IPS DF 19.7 (cell line): ENCODE data around the gene IFNK.

Source experiments
- DNase-seq: peaks from one replicate; pipeline ENCODE4 v3.0.0-alpha.2; 2013; ENCODE audit warnings: low read depth, low spot score

The IFNK gene

DNA sequence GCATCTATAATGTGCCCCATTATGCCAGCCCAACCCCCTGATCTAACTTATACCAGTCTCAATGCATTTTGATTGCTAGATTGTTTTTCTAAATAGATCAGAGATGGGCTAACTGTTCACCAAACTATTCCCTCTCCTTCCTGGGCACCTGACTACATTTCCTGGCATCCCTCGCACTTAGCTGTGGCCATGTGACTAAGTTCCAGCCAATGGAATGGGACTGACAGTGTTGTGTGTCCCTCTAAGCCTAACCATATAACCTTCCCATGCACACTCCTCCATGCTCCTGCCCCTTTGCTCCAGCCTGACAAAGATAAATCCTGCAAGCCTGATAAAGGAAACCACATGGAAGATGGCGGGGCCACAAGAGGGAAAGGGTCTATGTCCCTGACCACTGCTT is 12.3 kb upstream of the IFNK start:
- DNase-seq, result no peak

DNA sequence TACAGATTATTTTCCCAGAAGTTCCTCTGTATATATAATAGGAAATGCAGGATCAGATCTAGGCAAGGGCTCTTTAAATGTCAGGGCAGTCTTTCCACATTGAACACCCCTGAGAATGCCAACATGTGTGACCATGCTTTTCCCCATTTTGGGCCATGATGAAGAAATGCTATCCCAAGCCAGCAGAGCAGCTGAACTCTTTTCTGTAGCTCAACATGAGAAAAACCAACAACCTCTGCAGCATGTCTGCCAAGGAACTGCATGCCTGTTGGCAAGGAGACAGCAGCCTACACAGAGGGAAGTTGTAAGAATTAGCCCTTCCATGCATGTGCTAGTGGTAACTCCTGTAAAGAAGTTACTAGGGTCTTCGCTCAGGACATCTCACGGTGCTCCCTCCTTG is 9.5 kb upstream of the IFNK start:
- no peak for DNase-seq

DNA sequence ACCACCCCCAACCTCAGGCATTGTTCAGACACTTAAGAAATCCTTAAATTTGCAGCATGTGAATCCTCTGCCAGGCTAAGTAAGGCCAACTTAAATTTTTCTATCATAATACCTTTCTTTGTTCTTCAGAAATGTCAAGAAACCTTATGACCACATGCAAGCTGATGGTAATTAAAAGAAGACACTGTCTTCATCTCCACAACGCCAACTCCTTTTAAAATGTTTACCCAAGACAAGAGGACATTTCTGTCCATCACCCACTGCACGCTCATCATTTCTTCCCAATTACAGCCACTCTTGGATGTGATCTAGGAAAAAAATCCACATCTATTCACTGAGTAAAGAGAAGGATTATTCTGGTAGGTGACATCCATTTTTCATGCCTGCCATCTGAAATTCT is 6.1 kb upstream of the IFNK start:
- DNase-seq, result no peak

DNA sequence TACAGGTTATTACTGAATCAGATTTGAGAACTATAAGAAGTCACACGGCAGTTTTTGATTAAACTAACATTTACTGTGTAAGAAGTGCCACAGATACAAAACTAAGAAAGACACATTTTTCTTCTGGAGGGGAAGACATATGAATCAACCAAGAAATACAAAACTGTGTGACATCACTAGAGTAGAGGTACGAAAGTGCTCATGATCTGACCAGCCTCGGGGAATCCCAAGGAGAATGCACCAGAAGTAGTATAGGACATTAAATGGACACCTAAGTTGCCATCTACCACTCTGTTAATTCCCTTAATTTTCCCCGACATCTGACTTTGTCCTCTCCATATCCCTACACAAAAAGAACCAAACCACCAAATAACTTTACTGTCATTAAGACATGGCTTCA is 5.3 kb upstream of the IFNK start:
- DNase-seq, result no peak

DNA sequence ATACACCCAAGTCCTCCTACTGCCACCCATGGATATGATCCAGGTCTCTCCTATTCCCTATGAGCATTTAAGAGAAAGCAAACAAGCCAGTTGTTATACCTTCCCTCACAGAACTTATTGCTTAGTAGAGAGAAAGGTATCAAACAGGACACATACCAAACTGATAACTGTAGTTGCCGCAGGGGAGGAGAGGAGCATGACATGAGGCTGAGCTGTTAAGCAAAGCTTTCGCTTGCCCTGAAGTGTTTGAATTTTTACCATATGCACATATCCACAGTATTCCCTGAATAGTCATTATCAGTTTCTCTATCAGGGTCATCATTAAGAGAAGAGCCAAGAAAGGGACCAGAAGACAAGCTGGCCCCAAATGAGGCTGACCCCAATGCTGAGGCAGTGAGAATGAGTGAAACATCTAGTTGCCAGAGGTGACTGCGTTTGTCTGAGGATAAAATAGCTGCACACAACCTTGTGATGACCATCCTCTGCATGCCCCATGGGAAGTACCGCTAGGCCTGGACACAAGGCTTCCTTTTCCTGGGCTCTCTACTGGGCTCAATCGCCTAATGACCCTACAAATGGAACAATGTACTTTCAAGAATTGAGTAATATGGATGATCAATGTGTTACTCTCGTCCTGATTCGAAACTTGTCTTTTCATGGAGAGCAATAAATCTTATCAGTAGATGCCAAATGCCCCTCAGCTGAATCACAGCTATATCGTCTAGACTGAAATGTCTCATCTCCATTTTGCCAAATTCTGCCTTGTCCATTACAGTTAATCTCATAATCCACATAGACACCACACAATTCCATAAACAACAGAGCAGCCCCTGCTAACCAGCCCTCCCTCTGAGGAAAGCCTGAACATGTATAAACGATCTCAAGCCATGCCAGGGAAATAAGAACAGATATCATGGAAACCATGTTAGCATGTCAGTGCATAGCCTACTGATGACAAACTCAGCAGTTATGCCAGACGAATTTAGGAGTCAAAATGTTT is 4.3 kb upstream of the IFNK start:
- DNase-seq, result no peak

DNA sequence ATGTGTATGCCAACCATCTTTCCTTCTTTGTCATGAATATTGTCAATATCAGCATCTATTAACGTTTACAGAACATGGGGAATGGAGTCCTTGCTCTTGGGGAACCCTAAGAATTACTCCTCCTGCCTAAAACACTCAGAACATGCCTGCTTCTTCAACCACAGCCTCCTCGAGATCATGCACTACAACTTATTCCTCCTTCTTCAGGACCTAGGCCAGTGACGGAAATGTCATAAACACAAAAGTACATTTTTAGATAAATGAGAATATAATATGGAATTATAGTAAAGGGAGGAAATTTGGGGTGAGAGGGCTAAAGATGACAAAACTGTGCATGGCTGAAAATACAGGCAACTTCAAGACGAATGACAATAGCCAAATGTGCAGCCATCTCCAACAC is 3.1 kb upstream of the IFNK start:
- DNase-seq, result no peak

DNA sequence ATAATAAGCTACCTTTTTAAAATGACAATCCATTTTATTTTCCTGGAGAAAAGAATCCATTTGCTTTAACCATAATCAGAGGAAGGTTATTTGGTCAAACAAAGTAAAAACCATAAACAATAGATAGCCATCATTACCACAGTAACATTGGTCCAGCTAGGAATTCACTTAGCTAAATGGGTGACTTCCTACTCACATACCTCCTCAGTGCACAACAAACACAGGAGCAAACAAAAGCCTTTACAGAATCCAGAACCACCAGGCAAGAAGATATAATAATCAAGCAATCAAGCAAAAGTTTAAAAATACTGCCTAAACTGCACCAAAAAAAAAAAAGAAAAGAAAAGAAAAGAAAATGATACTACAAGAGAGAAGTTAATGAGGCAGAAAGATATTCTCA is 949 bp upstream of the IFNK start:
- DNase-seq, result no peak

DNA sequence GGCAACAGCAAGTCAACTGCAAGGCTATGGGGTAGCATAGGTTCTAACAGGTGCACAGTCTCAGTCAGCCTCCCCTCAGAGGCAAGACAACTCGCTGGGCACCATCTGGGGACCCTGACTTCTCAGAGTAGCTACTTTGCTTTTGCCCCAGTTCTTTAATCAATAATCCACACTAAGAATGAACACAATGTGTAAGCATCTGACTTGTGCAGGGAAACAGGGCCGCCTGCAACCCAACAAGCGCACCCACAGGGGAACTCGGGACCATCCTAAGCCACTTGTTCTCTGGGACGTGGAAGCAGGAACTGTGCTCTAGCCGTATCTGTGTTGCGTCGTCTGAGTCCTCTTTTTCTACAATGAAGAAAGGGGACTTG is 3.6 kb downstream of the IFNK start:
- no peak for DNase-seq

DNA sequence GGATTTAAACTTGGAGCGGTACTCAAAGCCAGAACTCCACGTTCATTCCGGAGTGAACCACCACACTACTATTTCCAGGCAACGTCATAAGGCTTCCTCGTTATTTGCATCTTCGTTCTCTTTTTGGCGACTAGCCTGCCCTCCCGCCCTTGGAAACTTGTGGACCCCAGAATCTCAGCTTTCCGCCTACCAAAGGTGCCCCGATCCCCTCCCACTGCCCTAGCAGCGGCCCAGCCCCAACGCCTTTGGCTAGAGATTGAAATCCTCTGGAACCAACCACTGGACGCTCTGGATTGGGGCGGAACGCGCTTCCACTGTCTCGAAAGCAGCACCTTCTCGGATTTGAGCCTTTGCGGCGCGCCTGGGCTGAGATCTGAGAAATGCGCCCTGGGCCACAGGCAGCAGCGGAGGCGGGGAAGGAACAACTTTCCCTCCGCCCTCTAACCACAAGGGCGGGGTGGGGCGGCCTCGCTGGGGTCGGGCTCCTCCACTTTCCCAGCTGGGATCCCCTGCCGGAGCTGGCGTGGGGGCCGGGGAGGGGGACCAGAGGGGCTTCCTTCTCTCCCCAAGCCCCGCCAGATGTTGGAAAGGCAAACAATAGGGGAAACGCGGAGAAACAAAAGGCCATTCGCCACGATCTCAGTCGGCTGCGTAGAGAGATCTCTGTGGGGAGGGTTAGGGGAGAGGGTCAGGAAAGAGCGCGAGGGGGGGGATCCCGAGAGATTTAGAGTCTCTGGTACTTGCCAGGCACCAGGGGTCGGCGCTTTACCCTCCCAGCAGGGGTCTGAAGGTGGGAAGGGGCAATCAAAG is 4.2 kb downstream of the IFNK start:
- DNase-seq, result no peak

DNA sequence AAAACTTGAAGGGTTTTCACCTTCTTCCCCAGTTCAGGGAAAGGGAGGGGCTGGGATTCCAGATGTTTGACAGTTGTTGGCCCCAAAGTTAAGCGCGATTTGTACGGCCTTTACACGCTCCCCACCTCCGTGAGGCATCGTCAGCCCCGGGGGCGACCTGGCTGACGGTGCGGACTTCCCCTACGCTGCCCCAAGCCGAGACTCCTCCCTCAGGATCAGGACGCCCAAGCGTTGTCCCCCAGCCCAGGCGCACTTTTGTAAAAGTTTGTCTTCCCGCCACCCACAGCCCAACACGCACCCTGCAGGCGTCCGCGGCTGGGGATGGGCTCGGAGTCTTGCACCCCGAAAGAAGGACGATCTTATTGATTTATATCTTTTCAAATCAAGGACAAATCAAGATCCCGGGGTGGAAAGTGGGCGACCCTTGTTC is 4.8 kb downstream of the IFNK start:
- DNase-seq, result no peak

DNA sequence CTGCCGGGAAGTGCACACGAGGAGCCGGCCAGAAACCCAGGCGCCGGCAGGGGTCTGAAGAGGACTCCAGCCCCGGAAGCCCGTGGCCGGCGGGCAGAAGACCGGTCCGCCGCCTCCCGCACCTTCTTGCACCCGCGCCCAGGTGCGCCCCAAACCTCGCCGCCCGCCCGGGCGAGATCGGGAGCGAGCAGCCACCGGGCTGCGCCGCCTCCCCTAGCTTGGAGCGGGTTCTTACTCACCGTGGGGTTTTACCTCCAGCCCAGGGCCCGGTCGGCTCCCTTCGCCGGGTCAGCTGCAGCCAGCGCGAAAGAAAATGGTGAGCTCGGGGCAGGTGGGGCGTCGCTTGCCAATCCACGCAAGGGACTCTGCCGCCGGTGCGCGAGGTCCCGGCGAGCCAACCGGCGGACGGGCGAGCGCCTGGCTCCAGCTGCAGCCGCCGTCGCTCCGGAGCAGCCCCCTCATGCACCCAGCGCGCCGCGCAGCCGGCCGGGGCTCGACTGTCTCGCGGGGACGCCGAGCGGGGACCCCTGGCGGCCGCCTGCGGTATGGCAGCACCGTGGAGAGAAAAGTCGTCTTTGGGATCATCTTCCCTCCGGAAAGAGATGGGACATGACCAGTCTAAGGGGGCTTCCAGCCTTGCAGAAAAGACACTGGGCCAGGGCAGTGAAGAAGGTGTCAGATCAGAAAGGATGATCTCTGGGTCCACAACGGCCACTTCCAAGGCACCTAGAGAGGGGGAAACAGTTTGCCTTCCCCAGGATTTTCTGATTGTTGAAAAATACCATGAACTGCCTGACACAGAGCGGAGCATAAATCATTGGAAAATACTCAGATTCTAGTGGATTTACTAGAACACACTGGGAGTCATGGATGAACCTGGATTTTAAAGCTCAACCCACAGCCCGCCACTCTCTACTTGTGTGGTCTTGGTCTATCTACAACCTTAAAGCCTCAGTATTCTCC is 5.5 kb downstream of the IFNK start, which contains the start of gene MOB3B:
Gene MOB3B (minus strand): TSS at position 499 of the 963 bp plus-strand sequence. CDS start 74,264 bp downstream, outside the sequence.
- DNase-seq, result no peak

DNA sequence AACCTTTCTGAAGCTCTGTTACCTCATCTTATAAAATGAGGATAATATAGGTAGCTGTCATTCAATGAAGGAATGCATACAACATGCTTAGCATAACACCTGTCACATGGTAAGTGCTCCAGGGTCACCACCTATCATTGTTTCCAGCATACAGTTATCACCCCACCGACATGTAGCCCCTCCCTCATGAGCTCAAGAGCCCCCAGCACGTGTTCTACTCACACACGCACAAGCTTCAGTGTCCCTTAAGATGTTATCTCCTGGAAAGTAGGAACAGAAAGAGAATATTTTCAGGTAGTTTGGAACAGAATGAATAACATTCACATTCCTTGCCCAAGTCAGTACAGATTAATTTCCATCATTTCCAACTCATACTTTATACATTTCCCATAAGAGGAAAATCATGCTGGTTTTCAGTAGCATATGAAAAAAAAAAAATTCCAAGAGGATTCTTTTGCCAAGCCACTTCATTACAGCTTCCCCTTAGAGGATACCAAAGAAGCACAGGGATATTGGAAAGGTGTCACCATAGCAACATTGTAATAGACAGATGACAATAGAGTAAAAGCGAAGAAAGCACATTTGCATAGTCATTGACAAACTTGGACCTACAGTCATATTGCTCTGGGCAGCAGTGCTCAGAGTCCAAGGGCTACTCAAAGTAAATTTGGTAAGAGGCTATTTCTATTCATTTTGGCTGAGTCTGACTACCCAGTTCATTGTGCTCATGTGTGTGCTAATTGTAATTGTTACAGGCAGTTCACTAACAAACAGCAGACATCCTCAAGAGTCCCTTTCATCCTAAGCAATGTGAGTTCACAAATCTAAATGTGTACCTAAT is 7.0 kb downstream of the IFNK start:
- DNase-seq, result no peak

DNA sequence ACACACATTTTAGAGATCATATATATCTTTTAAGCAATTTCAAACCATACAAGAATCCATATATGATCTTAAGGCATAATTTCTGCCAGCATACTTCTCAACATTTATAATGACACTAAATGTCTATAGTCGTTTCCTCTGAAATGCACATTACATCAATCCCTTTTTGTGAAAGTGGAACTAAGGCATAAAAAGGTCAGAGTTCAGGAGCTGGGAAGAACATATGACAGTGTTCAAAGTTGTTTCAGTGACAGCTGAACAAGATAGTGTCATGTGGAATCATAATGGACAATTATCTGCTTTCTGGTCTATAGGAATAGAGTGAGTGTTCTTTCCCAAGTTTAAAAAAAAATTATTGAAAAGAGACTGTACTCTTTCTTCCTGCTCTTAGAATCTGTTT is 8.0 kb downstream of the IFNK start:
- DNase-seq, result no peak

DNA sequence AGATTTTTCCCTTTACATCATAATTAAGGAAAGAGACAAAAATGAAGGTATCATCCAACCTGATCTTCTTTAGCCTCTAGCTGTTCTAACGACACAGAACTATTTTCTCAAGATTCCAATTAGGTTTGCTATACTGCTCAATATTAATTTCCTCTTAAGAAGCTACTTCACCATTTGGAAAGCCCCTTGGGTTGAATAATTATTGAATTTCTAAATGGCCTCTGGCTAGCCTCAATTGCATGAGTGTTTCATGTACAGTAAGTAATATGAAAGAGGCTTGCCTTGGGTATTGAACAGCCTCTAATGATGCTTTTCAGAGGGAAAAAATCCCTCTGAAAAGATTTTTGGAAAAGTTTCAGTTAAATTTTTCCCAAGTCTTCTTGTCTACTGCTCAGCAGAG is 9.2 kb downstream of the IFNK start:
- DNase-seq, result no peak

DNA sequence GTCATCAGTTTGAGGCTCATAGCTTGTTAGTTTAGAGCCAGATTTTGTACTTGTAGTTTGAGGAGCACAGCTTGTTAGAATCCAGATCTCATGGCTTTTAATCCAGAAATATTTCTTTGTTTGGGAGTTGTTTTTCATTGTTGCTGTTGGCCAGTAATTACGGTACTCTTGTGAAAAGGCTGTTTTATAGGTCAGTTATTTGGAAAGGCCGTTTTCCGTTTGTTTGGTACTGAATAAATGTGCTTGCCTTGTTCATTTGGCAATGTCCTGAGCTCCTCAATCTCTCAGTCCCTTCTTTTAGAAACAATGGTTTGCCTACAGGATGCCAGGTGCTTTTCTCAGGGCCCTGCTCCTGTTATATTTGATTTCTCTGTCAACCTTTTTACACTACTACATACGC is 10.0 kb downstream of the IFNK start:
- no peak for DNase-seq

DNA sequence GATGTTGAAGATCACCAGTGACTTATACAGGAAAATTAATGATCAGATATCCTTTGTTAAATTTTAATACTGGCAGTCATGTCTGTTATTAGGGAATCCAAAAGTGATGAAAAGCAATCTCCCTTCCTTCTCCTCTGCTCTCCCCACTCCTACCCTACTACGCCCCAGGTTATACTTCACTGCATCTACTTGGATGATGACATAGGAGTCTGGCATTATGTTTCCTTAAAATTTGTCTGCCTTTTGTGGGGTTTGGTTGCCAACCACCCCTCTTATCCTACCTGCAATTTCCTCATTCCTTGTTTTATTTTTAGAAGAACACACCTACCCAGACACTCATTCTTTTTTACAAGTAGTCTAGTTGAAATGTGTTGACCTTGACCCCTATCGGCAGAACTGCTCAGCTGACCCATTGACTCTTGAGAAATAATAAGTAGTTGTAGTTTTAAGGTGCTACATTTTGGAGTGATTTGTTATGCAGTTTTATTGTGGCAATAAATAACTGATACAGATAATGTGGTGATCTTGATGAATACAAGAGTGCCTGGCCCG is 10.6 kb downstream of the IFNK start:
- no peak for DNase-seq

DNA sequence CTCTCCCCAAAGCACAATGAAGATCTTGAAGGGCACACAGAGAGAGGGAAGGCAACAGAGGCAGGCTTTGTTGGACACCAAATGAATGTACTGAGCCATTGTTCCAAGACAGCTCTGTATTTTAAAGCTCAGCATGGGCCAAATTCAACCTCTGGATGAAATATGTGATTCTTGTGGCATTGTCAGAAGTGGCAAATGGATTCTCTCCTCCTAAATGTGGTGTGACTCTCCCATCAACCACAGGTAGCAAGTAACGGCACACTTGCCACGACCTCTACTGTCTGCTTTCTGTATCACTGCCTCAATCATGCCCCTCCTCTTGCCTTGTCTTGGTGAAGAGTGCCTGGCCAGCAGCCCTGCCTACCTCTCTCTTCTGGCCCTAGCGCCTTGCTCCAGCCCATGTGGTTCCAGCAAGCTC is 11.6 kb downstream of the IFNK start:
- no peak for DNase-seq

DNA sequence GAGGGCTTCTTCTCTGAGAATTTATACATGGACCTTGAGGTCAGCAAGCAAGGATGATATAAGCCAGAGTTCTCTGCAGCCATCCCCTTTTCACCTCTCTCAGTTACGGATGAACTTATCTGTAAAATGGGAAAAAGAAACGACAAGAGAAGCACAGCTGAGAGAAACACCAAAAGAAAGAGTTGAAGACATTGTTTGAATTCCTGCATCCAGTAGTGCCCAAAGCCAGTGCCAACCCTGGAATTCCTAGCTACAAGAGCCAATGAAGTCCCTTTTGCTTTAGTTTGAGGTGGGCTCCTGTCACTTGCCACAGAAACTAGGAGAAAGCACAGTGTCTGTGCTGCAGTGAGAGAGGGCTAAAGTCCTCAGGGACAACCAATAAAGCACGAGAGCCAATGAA is 12.1 kb downstream of the IFNK start:
- DNase-seq, result no peak

DNA sequence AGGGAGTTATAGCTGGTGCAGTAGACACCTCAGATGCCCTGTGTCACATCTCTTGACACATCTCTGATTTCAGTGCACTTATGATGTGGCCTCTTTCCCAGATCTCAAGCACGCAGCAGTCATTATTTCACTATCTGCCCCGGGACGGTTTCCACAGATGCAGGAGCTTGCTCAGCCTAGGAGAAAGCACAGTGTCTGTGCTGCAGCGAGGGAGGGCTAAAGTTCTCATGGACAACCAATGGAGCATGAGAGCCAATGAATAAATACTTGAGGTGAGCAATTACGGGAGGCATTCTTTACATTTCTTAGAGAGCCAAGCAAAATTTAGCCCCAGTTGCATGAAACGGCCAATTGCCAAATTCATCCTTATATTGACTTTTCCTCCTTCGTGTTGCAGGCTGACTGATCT is 12.9 kb downstream of the IFNK start:
- no peak for DNase-seq

DNA sequence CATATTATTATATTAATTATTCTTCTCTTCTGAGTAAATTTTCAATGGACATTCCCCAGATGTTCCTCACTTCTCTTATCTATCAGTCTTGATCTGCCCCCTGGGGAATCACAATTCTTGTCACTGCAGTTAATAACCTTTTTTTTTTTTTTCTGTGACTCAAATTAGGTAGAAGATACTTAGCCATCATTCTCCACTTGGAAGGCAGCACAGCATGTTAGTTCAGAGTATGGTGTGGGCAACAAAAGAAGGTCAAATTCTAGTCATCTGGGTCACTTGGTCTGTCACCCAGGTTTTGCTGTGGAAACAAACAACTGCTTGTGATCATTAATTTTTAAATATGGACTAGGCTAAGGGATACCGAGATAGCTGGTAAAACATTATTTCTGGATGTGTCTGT is 13.7 kb downstream of the IFNK start:
- DNase-seq, result no peak
